NCI-H226 (cell line): ENCODE results near the gene PRRX1.

Experiments
- DNase-seq: peaks from one replicate; pipeline ENCODE4 v3.0.0-alpha.2; 2015

PRRX1 gene

GRCh38 chr1:170776252-170776651 lies 112.3 kb downstream of the PRRX1 start:
- DNase-seq: no peak

DNA sequence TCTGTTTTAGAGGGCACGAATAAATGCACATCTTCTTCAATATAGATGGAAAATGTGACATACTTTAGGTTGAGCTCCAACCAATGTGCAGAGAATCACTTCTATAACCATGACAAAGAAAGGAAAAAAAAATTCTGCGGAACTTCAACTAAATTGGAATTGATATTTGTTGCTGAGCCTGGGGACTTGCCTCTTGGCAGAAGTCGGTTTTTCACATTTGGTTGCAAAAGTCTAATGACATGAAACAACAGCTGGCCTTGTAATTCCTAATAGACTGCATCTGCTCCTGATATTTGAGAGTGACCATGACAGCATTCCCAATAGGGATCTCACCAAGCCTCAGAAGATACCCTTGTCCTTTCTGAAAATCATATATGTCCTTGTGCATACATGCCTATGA lies 112.8 kb downstream of the PRRX1 start:
- no peak for DNase-seq
